Measurements from ENCODE around the gene ADGRA1. TPM values are rescaled to one million over a fixed set of nuclear protein-coding genes. Genes with fewer than 3 reads are reported as not detected.

The ADGRA1 gene
- total RNA-seq, 1 donor from 2014 or later = 9.1 TPM

GRCh38 chr10:133113146-133113830 lies 25.6 kb downstream of the ADGRA1 start:
- no peak overlapping the region for H3K4me3 Mint-ChIP-seq (ENCODE audit: unreplicated experiment)
- H3K36me3 Mint-ChIP-seq (ENCODE audit: unreplicated experiment) = peaks cover 26% of the 10 kb centered on the region
- no peaks in the 10 kb centered on the region for H3K4me1 Mint-ChIP-seq (ENCODE audit: low read depth, unreplicated experiment)
- H3K27ac Mint-ChIP-seq (ENCODE audit: unreplicated experiment) = no peak overlapping the region
- TF ChIP-seq, protein P1, sequence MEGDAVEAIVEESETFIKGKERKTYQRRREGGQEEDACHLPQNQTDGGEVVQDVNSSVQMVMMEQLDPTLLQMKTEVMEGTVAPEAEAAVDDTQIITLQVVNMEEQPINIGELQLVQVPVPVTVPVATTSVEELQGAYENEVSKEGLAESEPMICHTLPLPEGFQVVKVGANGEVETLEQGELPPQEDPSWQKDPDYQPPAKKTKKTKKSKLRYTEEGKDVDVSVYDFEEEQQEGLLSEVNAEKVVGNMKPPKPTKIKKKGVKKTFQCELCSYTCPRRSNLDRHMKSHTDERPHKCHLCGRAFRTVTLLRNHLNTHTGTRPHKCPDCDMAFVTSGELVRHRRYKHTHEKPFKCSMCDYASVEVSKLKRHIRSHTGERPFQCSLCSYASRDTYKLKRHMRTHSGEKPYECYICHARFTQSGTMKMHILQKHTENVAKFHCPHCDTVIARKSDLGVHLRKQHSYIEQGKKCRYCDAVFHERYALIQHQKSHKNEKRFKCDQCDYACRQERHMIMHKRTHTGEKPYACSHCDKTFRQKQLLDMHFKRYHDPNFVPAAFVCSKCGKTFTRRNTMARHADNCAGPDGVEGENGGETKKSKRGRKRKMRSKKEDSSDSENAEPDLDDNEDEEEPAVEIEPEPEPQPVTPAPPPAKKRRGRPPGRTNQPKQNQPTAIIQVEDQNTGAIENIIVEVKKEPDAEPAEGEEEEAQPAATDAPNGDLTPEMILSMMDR (IDR thresholded peaks at IDR 0.05; ENCODE audit: partially characterized antibody, unreplicated experiment) = no peak
- peaks cover 7% of the 10 kb centered on the region for H3K9me3 Mint-ChIP-seq (ENCODE audit: unreplicated experiment)
- peaks cover 16% of the 10 kb centered on the region for H3K27me3 Mint-ChIP-seq (ENCODE audit: unreplicated experiment)
- DNase-seq = no peak

- Mint-ChIP-seq H3K4me1 (ENCODE audit: low read depth, unreplicated experiment) (no peaks in the 10 kb centered on the region), H3K4me3 (ENCODE audit: unreplicated experiment) (no peak overlapping the region), H3K27ac (ENCODE audit: unreplicated experiment) (no peak overlapping the region), H3K36me3 (ENCODE audit: unreplicated experiment) (peaks cover 32% of the 10 kb centered on the region), H3K9me3 (ENCODE audit: unreplicated experiment) (peaks cover 11% of the 10 kb centered on the region), H3K27me3 (ENCODE audit: unreplicated experiment) (peaks cover 13% of the 10 kb centered on the region)
- no peak for DNase-seq
- TF ChIP-seq, protein P1 (IDR thresholded peaks at IDR 0.05; ENCODE audit: partially characterized antibody, unreplicated experiment) = no peak
These were observed 26.1 kb downstream of the ADGRA1 start for GRCh38 chr10:133113847-133114246.

DNA sequence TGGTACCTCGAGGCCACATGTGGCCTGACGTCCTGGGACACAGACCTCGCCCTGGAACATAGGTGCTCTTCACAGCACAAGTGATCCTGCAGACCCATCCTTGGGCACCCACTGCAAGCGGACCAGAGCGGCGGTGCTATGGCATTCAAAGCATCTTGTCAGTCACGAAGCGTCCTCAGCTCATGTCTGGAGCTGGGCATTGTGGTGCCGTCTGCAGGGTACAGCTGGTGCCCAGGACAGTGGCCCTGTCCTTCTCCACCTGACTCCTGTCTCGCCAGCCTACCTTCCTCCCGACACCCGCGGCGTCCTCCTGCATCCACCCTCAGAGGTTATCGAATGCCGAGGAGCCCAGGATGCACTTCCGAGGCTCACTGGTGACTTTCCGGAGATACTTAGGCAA lies 26.5 kb downstream of the ADGRA1 start:
- Mint-ChIP-seq H3K9me3 (ENCODE audit: unreplicated experiment) (peaks cover 11% of the 10 kb centered on the region), H3K27me3 (ENCODE audit: unreplicated experiment) (peaks cover 11% of the 10 kb centered on the region), H3K36me3 (ENCODE audit: unreplicated experiment) (peaks cover 36% of the 10 kb centered on the region), H3K4me3 (ENCODE audit: unreplicated experiment) (no peak overlapping the region), H3K4me1 (ENCODE audit: low read depth, unreplicated experiment) (no peaks in the 10 kb centered on the region), H3K27ac (ENCODE audit: unreplicated experiment) (no peak overlapping the region)
- TF ChIP-seq, protein P1 (IDR thresholded peaks at IDR 0.05; ENCODE audit: partially characterized antibody, unreplicated experiment) = no peak
- no peak for DNase-seq

GRCh38 chr10:133114726-133115452 lies 27.2 kb downstream of the ADGRA1 start:
- TF ChIP-seq, protein P1 (IDR thresholded peaks at IDR 0.05; ENCODE audit: partially characterized antibody, unreplicated experiment) = no peak
- Mint-ChIP-seq H3K4me3 (ENCODE audit: unreplicated experiment) (no peak overlapping the region), H3K4me1 (ENCODE audit: low read depth, unreplicated experiment) (no peaks in the 10 kb centered on the region), H3K27ac (ENCODE audit: unreplicated experiment) (no peak overlapping the region), H3K9me3 (ENCODE audit: unreplicated experiment) (peaks cover 12% of the 10 kb centered on the region), H3K27me3 (ENCODE audit: unreplicated experiment) (peaks cover 9% of the 10 kb centered on the region), H3K36me3 (ENCODE audit: unreplicated experiment) (peaks cover 40% of the 10 kb centered on the region)
- no peak for DNase-seq

DNA sequence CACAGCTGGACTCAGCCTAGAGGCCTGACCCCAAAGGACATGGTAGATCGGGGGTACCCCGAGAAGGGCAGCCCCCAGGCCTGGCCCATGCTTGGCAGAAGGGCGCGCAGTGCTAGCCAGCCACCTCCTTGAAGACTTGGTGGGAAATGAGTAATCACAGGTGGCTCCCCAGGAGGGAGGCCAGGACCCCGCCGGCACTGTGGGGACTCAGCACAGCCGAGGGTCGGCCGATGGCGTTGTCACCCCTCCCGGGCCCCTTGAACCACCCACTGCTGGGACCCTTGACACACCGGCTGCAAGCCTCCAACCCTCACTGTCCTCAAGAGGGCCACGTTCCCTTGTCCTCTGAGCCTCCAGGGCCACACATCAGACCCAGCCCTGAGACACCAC lies 27.7 kb downstream of the ADGRA1 start:
- TF ChIP-seq, protein P1 (IDR thresholded peaks at IDR 0.05; ENCODE audit: partially characterized antibody, unreplicated experiment) = no peak
- peaks cover 12% of the 10 kb centered on the region for H3K9me3 Mint-ChIP-seq (ENCODE audit: unreplicated experiment)
- H3K36me3 Mint-ChIP-seq (ENCODE audit: unreplicated experiment) = peaks cover 37% of the 10 kb centered on the region
- H3K27me3 Mint-ChIP-seq (ENCODE audit: unreplicated experiment) = peaks cover 8% of the 10 kb centered on the region
- H3K4me1 Mint-ChIP-seq (ENCODE audit: low read depth, unreplicated experiment) = no peaks in the 10 kb centered on the region
- no peak for DNase-seq
- no peak overlapping the region for H3K4me3 Mint-ChIP-seq (ENCODE audit: unreplicated experiment)
- H3K27ac Mint-ChIP-seq (ENCODE audit: unreplicated experiment) = no peak overlapping the region

All from glutamatergic neuron (in vitro differentiated cells).